Skin of body (tissue), 2 donors: ENCODE data around the gene PPP3CB. TPM values are rescaled to one million over a fixed set of nuclear protein-coding genes. Genes with fewer than 3 reads are reported as not detected.

Source experiments
- DNase-seq: peaks from one replicate; lab custom pipeline; 2025; lab: John Stamatoyannopoulos, UW
- total RNA-seq: library from RNA; depleted of rRNA; stranded (reverse); fragments of >200 nt; gene quantifications from one replicate; pipeline ENCODE4 v1.2.3, GENCODE V29; 2014

PPP3CB gene
- total RNA-seq, 1 donor from 2014 or later: 61.3 TPM

- DNase-seq: no peak
These were observed 15.7 kb downstream of the PPP3CB start for GRCh38 chr10:73480158-73480557.

- no peak for DNase-seq
These were observed 17.2 kb downstream of the PPP3CB start for GRCh38 chr10:73478636-73479035.

- DNase-seq: no peak
These were observed 24.6 kb downstream of the PPP3CB start for GRCh38 chr10:73471226-73471625.

- DNase-seq: no peak
These were observed 26.2 kb downstream of the PPP3CB start for GRCh38 chr10:73469579-73469978.

GRCh38 chr10:73467206-73467605, 28.6 kb downstream of the PPP3CB start:
- DNase-seq: no peak

- DNase-seq: no peak
These were observed 29.7 kb downstream of the PPP3CB start for GRCh38 chr10:73465978-73466726.

- DNase-seq: no peak
These were observed 34.9 kb downstream of the PPP3CB start for GRCh38 chr10:73460897-73461296.

GRCh38 chr10:73459683-73460314, 36.0 kb downstream of the PPP3CB start:
- no peak for DNase-seq

- no peak for DNase-seq
These were observed 39.5 kb downstream of the PPP3CB start for GRCh38 chr10:73456187-73456890.

- DNase-seq: no peak
These were observed 46.7 kb downstream of the PPP3CB start for GRCh38 chr10:73449113-73449512.

- DNase-seq: no peak
These were observed 47.4 kb downstream of the PPP3CB start for GRCh38 chr10:73448384-73448783.

- no peak for DNase-seq
These were observed 48.9 kb downstream of the PPP3CB start for GRCh38 chr10:73446926-73447325.

- no peak for DNase-seq
These were observed 51.4 kb downstream of the PPP3CB start for GRCh38 chr10:73444457-73444856.

GRCh38 chr10:73439605-73440312, 56.1 kb downstream of the PPP3CB start:
- DNase-seq: no peak

- DNase-seq: no peak
These were observed 56.8 kb downstream of the PPP3CB start for GRCh38 chr10:73439055-73439454.

- DNase-seq: no peak
These were observed 62.3 kb downstream of the PPP3CB start, which contains the start of gene MSS51 for GRCh38 chr10:73433538-73433867. MSS51 (minus strand) TSS chr10:73433561; CDS start chr10:73428284, 5,277 bp downstream.

GRCh38 chr10:73432646-73433537, 62.9 kb downstream of the PPP3CB start:
- DNase-seq: no peak

- no peak for DNase-seq
These were observed 69.5 kb downstream of the PPP3CB start for GRCh38 chr10:73426318-73426717.

- DNase-seq: no peak
These were observed 71.3 kb downstream of the PPP3CB start for GRCh38 chr10:73424478-73424877.

GRCh38 chr10:73423309-73423708, 72.5 kb downstream of the PPP3CB start:
- DNase-seq: no peak

- DNase-seq: no peak
These were observed 79.3 kb downstream of the PPP3CB start for GRCh38 chr10:73416571-73416970.
